ENCODE results near the gene PRKG1. TPM values are rescaled to one million over a fixed set of nuclear protein-coding genes. Genes with fewer than 3 reads are reported as not detected.

The PRKG1 gene
- total RNA-seq, 6 experiments from 2014 or later = 1.1 to 2.0 (median 1.3) TPM

DNA sequence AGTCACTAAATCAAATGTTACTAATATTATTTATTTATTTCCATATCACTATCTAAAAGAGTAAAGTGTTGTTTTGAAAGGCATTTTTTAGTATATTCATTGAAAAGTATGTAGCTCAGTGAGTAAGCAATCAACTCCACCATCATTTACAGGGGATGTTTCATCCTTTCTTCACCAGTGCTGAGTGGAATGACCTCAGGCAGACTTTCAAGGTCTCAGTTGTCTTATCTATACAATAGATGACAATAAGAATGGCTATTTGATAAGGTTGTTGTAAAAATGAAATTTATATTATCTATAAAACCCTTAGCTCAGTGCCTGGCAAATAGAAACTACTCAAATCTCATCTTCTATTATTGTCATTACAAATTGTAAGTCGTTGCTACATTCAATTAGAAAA is 829.4 kb downstream of the PRKG1 start:
- DNase-seq (no peak), ATAC-seq (no peak)
- 32% methylated on average over 1 of the region's 1 CpG for WGBS (ENCODE audit: insufficient coverage, low coverage, low lambda C conversion rate, missing lambda C conversion rate)
- no peaks in the 10 kb centered on the region for H3K9me3 ChIP-seq
- no peak for TF ChIP-seq POLR2A (IDR thresholded peaks at IDR 0.05)
- TF ChIP-seq, protein P1, sequence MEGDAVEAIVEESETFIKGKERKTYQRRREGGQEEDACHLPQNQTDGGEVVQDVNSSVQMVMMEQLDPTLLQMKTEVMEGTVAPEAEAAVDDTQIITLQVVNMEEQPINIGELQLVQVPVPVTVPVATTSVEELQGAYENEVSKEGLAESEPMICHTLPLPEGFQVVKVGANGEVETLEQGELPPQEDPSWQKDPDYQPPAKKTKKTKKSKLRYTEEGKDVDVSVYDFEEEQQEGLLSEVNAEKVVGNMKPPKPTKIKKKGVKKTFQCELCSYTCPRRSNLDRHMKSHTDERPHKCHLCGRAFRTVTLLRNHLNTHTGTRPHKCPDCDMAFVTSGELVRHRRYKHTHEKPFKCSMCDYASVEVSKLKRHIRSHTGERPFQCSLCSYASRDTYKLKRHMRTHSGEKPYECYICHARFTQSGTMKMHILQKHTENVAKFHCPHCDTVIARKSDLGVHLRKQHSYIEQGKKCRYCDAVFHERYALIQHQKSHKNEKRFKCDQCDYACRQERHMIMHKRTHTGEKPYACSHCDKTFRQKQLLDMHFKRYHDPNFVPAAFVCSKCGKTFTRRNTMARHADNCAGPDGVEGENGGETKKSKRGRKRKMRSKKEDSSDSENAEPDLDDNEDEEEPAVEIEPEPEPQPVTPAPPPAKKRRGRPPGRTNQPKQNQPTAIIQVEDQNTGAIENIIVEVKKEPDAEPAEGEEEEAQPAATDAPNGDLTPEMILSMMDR (IDR thresholded peaks at IDR 0.05) = no peak
- no peaks in the 10 kb centered on the region for H3K27me3 ChIP-seq
- intact Hi-C loops (cut with DNase I) = no loop called here
- H3K4me1 ChIP-seq = no peaks in the 10 kb centered on the region
- H3K4me3 ChIP-seq = no peak overlapping the region
- no peaks in the 10 kb centered on the region for H3K36me3 ChIP-seq
- no peak overlapping the region for H3K27ac ChIP-seq

DNA sequence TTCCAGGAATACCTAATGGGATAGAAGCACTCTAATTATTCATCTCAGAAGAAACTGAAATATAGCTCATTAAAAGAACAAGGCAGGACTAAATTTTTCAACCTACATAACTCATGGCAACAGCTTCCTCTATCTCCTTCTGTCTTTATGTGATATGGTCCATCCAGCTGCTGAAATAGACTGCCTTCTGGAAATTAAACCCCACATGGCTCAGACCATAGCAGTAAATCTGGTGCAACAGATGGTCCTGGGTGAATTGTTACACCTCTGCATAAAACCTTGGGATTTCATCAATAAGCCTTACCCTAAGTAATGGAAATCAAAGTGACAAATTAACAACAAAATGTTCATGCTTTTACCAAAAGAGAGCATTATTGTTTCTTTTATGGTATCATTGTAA is 830.7 kb downstream of the PRKG1 start:
- ATAC-seq (no peak), DNase-seq (no peak)
- no peaks in the 10 kb centered on the region for H3K4me1 ChIP-seq
- H3K4me3 ChIP-seq = no peak overlapping the region
- no peak for TF ChIP-seq POLR2A (IDR thresholded peaks at IDR 0.05)
- TF ChIP-seq, protein P1 (IDR thresholded peaks at IDR 0.05) = no peak
- no peaks in the 10 kb centered on the region for H3K36me3 ChIP-seq
- intact Hi-C loops (cut with DNase I) = no loop called here
- no peaks in the 10 kb centered on the region for H3K9me3 ChIP-seq
- H3K27me3 ChIP-seq = no peaks in the 10 kb centered on the region
- no peak overlapping the region for H3K27ac ChIP-seq

DNA sequence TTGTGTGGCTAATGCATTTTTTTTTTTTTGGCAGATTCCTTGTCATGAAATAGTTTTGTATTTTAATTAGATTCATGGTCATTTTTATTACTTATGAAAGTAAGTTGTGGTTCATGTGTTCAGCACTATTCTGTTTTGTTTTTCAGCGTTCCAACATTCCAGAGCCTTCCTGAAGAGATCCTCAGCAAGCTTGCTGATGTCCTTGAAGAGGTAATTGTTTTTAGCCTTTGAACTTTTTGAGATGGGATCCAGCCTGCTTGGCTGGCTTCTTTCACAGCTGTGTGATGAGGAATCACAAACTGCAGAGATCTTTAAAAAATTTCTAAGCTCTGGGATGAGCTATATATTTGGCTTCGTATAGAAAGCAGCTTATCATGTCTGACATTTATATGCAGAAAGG is 833.1 kb downstream of the PRKG1 start:
- intact Hi-C loops (cut with DNase I) = no loop called here
- no peaks in the 10 kb centered on the region for H3K27me3 ChIP-seq
- WGBS (ENCODE audit: insufficient coverage, low coverage, low lambda C conversion rate, missing lambda C conversion rate) = 19% methylated on average over 2 of the region's 2 CpGs

DNA sequence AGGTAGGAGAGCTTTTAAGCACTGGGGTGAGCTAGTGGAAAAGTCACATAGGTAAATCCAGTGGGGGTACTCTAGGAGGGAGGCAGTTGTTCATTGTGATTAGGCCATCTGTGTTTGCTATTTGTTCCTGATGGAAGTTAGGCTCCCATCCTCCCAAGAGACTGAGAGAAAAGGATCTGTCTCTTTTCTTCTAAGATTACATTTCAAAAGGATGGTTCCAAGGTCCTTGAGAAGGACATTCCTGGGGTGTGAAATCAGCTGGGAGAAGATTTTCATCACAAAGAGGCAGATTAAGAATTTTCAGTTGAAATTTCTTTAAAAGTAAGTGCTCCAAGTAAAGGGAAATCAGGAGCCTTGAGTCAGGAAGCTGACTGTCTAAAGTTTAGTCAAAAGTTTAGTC is 835.9 kb downstream of the PRKG1 start:
- Histone ChIP-seq H3K9me3 (no peaks in the 10 kb centered on the region), H3K27ac (no peak overlapping the region), H3K4me1 (no peaks in the 10 kb centered on the region), H3K27me3 (no peaks in the 10 kb centered on the region), H3K4me3 (no peak overlapping the region), H3K36me3 (no peaks in the 10 kb centered on the region)
- DNase-seq = no peak
- intact Hi-C loops (cut with DNase I) = no loop called here
- ATAC-seq = no peak
- TF ChIP-seq POLR2A (IDR thresholded peaks at IDR 0.05) = no peak
- TF ChIP-seq, protein P1 (IDR thresholded peaks at IDR 0.05) = no peak

More for the DNA sequence above, 833.1 kb downstream of the PRKG1 start:
- TF ChIP-seq, protein P1 (IDR thresholded peaks at IDR 0.05) = no peak
- TF ChIP-seq POLR2A (IDR thresholded peaks at IDR 0.05) = no peak
- no peak overlapping the region for H3K27ac ChIP-seq
- no peak for DNase-seq
- no peak overlapping the region for H3K4me3 ChIP-seq
- H3K4me1 ChIP-seq = no peaks in the 10 kb centered on the region
- ATAC-seq = no peak
- no peaks in the 10 kb centered on the region for H3K36me3 ChIP-seq
- no peaks in the 10 kb centered on the region for H3K9me3 ChIP-seq

DNA sequence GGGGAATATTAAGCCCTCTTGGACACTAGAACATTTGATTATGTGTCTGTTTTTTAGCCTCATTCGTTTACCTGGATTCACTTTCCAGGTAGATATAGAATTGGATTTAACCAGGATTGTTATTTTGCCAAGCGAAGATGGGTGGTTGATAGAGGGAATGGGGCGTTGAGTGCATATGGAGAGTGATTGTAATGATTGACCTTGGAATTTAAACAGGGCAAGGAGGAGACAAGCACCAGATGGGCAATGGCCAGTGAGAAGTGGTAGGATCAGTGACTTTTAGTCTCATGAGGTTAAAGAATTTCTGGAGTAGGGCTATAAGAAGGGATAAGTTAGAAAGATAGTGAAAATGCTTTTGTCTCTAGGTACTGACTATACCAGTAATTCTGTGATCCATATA is 836.3 kb downstream of the PRKG1 start:
- ATAC-seq (no peak), DNase-seq (no peak)
- Histone ChIP-seq H3K9me3 (no peaks in the 10 kb centered on the region), H3K4me3 (no peak overlapping the region), H3K27ac (no peak overlapping the region), H3K4me1 (no peaks in the 10 kb centered on the region), H3K36me3 (no peaks in the 10 kb centered on the region), H3K27me3 (no peaks in the 10 kb centered on the region)
- no peak for TF ChIP-seq POLR2A (IDR thresholded peaks at IDR 0.05)
- TF ChIP-seq, protein P1 (IDR thresholded peaks at IDR 0.05) = no peak
- intact Hi-C loops (cut with DNase I) = no loop called here
- WGBS (ENCODE audit: insufficient coverage, low coverage, low lambda C conversion rate, missing lambda C conversion rate) = 21% methylated on average over 3 of the region's 3 CpGs
